GM12875 (cell line): ENCODE measurements around the gene SGCD.

ENCODE experiments used
- H3K4me3 ChIP-seq: one replicate; pipeline ENCODE4 v1.5.1; 2011; ENCODE audit warnings: low read depth, low read length, control low read depth
- TF ChIP-seq, protein P1 (sequence below): IDR thresholded peaks from 2 replicates; pipeline ENCODE4 v1.5.1; 2011; ENCODE audit warnings: low read depth, mild to moderate bottlenecking, control low read depth, inconsistent platforms, low read length, moderate library complexity, borderline replicate concordance; ENCODE audit not compliant: insufficient read depth

The SGCD gene

DNA sequence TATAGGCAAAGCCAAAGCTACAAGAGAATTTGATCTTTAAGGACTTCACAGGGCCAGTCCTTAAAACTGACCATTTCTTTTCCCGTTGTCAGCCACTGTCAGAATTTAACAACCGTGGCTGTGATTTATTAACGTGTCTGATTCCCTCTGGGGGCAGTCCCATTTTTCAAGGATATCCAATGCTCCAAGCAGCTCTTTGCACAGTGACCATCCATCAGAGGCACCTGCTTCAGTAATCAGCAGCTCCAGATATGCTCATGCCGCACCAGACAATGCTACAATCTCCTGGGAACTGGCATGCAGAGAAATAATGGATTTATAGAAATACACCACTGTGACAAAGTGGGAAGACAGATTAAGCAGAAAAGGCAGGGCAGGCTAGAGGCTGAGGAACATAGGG, 359.8 kb downstream of the SGCD start:
- TF ChIP-seq, protein P1, sequence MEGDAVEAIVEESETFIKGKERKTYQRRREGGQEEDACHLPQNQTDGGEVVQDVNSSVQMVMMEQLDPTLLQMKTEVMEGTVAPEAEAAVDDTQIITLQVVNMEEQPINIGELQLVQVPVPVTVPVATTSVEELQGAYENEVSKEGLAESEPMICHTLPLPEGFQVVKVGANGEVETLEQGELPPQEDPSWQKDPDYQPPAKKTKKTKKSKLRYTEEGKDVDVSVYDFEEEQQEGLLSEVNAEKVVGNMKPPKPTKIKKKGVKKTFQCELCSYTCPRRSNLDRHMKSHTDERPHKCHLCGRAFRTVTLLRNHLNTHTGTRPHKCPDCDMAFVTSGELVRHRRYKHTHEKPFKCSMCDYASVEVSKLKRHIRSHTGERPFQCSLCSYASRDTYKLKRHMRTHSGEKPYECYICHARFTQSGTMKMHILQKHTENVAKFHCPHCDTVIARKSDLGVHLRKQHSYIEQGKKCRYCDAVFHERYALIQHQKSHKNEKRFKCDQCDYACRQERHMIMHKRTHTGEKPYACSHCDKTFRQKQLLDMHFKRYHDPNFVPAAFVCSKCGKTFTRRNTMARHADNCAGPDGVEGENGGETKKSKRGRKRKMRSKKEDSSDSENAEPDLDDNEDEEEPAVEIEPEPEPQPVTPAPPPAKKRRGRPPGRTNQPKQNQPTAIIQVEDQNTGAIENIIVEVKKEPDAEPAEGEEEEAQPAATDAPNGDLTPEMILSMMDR = no peak
- H3K4me3 ChIP-seq = no peak overlapping the region

DNA sequence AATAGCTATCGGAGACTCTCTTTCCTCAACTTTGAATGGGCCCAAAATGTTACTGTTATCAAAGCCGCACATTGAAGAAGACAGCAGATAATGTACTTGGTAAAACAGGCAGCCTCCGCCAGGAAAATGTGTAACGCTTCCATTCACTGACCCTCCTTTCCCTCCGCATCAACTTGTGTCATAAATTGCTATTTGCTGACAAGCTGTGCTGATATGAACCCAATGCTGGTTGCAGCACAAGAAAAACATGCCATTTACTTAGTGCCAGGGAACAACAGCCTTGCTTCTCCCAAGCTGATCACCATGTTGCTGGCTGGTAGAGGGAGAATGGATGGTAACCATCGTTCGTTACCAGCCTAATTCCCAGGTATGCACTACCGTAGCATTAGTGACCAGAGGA, 360.6 kb downstream of the SGCD start:
- H3K4me3 ChIP-seq = no peak overlapping the region
- TF ChIP-seq, protein P1 = no peak

DNA sequence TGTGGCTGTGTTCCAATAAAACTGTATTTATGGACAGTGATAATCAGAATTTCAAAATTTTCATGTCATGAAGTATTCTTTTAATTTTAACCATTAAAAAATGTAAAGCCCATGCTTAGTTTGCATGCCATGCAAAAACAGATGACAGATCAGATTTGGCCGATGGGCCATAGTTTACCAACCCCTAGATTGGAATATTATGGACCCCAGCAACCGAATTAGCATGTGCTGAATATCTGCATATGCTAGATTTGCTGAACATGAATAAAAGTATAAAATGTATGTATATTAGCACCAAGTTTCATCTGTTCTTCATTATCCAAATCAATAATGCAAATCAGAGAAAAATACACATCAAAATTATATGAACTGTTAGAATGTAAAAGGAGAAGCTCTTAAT, 364.6 kb downstream of the SGCD start:
- no peak overlapping the region for H3K4me3 ChIP-seq
- TF ChIP-seq, protein P1 = no peak

DNA sequence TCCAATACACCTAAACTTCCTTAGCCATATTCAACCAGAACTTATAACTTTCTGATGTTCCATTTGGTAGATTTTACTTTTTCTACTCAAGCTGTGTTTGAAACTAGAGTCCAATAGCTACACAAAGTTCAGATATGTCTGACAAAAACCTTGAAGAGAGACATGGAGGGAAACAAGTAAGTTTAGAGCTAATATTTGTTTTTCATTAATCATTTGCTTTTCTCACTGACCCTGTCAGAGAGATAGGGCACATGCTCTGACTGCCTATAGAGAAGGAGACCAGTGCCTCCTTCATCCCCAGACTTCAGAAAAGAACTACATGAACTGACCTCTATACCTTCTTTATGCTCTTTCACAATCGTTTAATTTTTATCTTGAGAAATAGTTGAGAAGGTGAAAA, 366.1 kb downstream of the SGCD start:
- TF ChIP-seq, protein P1 = no peak

DNA sequence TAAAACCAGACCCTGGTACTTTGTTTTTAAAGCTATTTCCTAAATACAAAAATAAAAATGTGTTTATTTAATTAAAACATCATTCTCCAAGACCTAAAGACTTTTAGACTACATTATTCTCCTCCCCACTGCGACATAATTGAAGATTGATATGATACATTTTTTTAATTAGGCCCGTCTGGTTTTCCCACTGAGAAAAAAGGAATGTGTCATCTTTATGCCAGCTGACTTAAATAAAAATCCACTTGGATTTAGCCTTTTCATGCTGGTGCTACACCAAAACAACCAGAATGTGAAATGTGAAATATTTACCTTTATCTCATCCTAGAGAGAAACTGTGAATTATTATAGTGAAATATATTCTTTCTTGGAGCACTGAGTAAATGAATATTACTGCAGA, 367.6 kb downstream of the SGCD start:
- TF ChIP-seq, protein P1 = no peak
- H3K4me3 ChIP-seq = no peak overlapping the region

More for the DNA sequence above, 366.1 kb downstream of the SGCD start:
- no peak overlapping the region for H3K4me3 ChIP-seq

DNA sequence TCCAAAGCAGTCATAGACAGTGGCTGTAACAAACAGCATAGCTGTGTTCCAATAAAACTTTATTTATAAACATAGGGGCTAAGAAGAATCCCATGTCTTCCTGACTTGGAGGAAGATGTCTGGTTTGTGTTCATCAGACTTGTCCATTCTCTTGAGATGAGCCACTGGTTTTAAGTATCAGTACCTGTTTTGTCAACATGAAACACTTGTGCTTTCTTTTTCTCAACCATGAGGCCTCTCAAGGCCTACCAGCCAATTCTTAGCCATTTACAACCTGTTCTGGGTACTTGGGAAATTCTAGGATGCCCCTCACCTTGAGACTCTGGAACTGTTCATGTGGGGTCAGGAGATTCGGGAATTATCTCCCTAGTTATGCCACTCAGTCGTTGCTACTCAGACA, 368.8 kb downstream of the SGCD start:
- no peak overlapping the region for H3K4me3 ChIP-seq
- TF ChIP-seq, protein P1 = no peak

DNA sequence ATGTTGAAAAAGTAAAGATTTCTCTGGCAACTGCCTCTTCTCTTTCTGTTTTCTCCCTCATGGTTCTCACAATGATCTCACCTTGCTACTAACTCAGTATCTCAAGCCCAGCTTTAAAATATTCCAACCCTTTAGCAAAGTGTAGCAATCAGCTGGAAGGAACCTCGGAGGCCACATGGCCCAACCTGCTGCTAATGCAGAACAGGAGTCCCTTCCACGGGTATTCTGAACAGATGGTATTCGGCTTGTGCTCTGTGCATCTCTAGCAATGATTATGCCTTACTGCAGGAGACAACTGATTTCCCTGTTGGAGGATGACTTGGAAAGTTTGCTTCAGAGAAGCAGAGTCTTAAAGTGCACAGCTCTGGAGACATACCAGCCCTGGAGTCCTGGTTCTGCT, 371.4 kb downstream of the SGCD start:
- TF ChIP-seq, protein P1 = no peak
- no peak overlapping the region for H3K4me3 ChIP-seq
